GM23248 (cell line): ENCODE results near the gene SRSF7.
"Not testable (repeated sequence)": the region's sequence is repeated elsewhere in the genome, so short reads cannot be mapped to it uniquely, and the experiment has no call there.

Experiments used
- EZH2 ChIP-seq: fragments of 200-600 bp; sonication (generic); IDR thresholded peaks from 2 replicates; pipeline ENCODE4 v1.6.1; 2018; ENCODE audit warnings: antibody characterized with exemption, mild to moderate bottlenecking; ENCODE audit not compliant: insufficient read depth, poor library complexity, severe bottlenecking
- EZH2phosphoT487 ChIP-seq: fragments of 200-600 bp; sonication (generic); IDR thresholded peaks from 2 replicates; pipeline ENCODE4 v1.6.1; 2018; ENCODE audit warnings: antibody characterized with exemption, moderate library complexity, mild to moderate bottlenecking, low read depth; ENCODE audit not compliant: insufficient read depth

GRCh38 chr2:38714941-38715340, 36.2 kb downstream of the SRSF7 start:
- not testable (repeated sequence) for TF ChIP-seq EZH2phosphoT487, EZH2
